ENCODE measurements around the gene PLCL1.

Gene PLCL1

DNA sequence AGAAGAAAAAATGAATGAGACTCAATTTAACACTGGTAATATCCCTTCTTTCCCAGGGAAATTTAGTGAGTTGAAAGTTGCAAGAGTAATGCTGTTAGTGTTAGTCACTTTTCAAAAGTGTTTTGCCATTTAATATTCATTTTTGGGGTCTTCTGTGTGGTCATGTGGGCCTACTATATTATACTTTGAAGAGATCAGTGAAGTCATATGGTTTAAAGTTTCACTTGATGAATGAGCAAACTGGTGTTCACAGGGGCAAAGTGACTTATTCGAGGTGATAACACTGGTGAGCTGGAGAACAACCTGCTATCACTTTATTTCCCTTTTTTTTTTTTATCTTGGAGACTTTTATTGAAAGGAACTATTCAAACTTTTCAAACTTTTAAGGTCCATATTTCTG lies 196.0 kb downstream of the PLCL1 start:
- DNase-seq (ENCODE audit: low read depth): no peak

DNA sequence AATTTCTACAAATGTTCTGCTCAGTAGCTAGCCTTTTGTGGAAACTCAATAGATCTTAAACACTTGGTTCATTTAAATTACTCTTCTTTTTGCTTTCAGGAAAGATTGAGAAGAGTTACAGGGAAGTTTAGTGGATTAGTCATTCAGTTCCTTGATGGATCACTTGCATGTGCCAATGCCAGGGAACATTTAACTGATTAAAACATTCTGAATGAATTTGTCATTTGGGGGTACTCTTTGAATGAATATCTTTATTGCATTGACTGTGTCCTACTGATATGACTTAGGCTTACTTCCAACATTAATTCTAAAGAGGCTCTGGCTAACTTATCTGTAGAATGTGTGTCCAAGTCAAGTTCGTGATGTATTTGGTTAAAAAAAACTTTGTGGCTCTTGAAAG lies 199.8 kb downstream of the PLCL1 start:
- peak; percentile 7 for DNase-seq (ENCODE audit: low read depth)

DNA sequence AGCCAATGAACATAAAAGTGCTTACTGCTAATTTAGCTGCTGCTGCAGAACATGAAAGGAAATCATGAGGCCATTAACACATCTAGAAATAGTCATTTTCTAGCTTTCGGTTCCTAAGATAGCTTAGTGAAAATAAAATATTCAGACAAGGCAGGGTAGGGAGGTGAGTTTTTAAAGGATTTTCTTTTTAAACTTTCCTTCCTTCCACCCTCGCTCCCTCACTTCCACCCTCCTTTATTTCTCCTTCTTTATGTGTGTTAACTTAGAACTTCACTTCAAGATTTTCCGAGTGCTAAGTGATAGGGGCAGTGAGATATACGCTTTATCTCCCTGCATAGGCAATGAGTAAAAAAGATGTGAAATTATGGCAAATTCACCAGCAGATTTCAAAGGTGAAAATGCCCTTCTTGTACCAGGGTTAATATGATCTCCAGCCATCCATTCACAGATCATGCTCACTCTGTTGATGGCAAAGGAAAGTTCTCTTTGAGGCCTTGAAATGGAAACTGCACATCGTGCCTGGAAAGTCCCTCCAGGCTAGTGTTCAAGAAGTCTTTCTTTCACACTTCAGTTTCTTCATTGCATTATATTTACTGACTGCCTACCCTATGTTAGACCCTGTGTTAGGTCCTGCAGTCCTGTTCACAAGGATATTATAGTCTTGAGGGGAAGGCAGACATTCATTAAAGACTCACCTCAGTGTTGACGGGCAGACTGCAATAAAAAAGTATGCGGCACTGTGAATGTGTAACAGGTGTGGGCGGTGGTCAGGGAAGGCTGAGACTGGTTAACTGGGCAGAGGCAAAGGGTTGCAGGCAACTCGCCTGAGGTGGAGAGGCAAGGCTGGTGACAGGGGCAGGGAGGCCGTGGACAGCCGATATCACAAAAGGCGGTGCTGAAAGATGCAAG lies 200.8 kb downstream of the PLCL1 start:
- DNase-seq (ENCODE audit: low read depth): no peak

DNA sequence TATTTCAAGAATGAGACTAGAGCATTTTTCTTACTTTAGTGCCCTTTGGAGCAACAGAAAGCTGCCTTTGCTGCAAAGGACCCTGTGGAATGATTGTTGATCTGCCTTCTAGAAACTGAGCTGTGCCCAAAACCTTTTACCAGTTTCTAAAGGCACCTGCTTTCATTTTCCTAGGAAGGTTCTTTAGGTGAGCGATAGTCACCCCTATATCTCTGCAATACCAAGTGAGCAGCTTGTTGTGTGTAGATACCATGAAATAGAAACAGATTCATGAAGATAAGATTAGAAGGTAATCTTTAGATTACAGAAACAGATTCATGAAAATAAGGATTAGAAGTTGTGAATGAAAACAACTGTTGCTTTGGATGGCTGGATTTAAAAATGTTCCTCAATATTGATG lies 202.3 kb downstream of the PLCL1 start:
- DNase-seq (ENCODE audit: low read depth): no peak

DNA sequence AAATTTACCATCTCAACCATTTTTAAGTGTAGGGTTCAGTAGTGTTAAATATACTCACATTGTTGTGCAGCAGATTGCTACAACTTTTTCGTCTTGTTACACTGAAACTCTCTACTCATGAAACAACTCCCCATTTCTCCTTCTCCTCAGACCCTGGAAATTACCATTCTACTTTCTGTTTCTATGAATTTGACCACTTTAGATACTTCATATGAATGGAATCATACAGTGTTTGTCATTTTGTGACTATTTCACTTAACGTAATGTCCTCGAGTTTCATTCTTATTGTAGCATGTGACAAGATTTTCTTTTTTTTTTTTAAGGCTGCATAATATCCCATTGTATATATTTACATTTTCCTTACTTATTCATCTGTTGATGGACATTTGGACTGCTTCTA lies 203.8 kb downstream of the PLCL1 start:
- DNase-seq (ENCODE audit: low read depth): no peak

DNA sequence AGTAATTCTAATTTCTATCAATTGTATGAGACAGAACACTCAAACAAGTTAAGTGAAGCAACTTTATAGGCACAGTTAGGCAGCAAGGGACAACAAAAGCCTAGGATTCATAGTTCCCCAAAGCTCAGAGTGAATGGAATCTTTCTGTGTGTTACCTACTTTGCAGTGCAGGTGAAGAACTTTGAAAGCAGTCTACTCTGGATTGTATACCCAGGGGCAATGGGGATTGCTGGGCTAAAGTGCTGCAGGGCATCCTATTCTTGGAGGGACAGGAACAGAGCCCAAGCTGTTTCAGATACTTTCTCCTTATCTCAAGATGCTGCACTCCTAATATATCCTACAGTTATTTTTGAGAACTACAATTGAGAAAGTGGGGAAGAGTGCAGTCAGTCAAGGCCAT lies 207.6 kb downstream of the PLCL1 start:
- no peak for DNase-seq (ENCODE audit: low read depth)

DNA sequence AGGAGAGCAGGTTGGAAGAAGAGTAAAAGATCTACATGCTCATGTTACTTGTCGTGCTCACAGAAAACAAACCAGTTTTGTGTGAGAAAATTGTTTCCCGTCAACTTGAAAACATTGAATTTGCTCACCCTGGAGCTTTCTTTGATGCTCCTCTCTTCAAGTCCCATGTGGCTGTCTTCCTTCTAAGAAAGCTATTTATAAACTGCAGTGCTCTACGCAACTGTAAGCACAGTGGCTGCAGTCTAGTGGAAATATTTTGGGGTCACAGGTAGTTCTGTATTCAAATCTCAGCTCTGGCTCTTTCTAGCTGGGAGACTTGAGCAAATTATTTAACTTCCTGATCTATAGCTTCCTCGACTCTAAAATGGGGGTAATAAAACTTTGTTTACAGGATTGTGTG lies 211.8 kb downstream of the PLCL1 start:
- DNase-seq (ENCODE audit: low read depth): no peak

DNA sequence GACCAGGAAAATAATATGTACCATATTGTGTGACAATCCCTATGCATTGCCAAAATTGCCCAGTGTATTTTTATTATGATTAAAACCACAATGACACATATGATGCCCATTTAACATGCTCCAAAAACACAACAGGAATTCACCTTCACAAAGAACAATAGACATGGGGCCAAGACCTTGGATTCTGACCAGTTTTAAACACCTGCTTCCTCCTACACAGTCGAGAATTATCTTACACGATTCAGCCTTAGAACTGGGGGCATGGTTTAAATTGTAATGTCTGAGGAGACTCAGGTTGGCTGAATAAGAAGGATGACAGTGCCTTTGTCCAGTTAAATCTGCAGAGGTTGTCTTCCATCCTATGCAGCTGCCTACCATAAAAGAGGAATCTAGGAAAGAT lies 212.7 kb downstream of the PLCL1 start:
- no peak for DNase-seq (ENCODE audit: low read depth)

DNA sequence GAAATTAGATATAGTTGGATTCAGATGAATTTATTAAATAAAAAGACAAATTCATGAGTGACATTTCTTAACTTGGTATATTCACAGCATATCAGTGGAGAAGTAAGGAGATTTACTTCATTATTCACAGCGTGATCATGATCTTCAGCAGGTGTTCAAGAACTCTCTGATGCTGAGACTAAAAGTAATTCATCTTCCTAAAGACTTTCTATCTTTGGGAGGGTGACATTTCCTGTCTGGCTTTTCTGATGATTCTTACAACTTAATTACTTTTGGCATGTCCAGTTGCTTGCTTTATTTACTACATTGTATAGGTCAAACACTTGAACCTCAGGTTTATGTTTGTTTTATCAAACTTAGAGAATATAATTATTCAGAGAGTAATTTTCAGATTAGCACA lies 224.6 kb downstream of the PLCL1 start:
- no peak for DNase-seq (ENCODE audit: low read depth)

DNA sequence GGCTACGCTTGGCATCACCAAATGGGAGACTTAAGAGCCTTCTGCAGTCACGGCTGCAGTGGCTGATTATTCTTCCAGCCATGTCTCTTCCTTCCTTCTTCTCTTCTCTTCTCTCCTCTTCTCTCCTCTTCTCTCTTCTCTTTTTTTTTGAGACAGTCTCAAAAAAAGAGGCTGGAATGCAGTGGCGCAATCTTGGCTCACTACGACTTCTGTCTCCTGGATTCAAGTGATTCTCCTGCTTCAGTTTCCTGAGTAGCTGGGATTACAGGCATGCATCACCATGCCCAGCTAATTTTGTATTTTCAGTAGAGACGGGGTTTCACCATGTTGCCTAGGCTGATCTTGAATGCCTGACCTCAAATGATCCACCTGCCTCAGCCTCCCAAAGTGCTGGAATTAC lies 225.2 kb downstream of the PLCL1 start:
- peak; percentile 1 for DNase-seq (ENCODE audit: low read depth)

DNA sequence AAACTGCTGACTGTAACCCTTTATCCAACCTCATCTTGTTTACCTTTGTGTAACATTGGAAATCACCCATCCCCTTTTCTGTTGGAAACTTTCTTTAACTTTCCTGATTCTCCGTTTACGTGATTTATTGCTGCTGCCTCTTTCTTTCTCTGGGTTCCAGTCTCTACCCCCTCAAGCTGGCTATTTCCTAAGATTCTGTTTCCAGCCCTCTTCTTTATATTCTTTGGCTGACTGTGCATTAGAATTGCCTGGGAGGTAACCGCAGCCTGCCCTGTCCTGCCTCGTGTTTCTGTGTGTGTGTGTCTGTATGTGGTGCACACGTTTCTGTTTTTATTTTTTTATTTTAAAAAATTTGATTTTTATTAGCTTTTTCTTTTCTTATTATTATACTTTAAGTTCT lies 229.2 kb downstream of the PLCL1 start:
- no peak for DNase-seq (ENCODE audit: low read depth)

DNA sequence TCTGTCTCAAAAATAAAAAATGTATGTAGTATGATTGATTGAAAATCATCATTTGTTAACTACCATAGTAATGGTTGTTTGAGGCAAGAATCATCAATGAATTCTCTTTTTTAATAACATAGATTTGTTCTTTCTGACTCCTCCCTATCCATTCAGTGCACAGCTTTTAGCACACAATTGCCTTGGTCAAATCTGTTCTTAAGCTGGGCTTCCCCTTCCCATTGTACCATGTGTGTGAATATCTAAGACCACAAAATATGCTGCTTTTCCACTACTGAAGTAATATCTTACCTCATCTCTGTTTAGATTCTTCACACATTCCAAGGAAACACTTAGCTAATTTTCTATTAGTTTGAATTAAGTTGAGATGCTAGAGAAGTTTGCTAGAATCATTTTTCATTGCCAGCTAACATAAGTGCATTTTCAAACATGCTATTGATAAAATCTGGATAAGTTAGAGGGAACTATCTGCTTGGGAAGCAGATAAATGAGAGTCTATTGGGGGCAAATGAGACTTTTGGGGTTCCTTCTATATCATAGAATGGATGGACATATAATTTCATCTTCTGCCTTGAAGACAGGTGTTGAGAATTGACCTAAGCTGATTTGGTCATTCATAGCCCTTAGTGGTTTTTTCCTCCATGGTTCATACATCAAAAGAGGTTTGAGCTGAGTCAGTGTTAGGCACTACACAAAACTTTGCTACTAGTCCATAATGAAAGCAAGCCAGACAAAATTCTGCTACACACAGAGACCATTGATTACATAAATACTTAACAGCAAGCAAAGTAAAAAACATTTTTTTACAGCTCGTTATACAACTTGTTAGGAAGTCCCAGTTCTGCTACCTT lies 231.9 kb downstream of the PLCL1 start:
- DNase-seq (ENCODE audit: low read depth): no peak

DNA sequence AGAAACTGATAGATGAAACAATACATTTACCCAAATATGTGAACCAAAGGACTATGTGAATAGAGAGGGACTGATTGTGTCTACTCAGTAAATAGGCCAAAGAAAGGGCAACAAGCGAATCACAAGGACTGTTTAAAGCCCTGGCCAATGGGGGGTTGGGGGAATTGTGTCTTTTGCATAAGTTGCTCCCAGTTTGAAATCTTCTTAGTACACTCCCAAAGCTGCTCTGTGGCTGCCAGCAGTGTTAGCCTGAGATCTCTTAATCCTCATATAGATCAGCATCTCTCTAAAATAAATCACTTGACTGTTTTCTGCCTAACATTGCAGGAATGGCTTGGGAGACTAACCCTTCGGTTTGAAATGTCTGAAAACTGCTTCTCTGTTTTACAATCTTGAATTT lies 236.4 kb downstream of the PLCL1 start:
- DNase-seq (ENCODE audit: low read depth): no peak

DNA sequence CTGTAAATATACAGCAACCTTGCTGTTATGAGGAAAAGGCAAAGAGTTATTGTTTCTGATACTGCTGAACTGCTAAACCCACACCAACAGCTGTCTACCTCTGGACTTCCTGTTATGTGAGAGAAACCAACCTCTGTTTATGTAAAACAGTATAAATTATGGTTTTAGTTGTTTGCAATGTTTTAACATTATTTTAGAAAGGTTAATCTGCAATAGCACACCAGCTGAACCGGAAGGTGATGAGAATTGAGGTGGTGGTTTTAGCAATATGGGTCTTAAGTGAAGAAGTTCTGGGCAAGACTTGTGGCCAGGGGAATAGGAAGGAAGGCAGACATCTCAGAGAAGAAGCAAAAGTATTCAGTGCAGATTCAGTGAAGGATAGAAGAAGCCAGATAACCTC lies 237.8 kb downstream of the PLCL1 start:
- DNase-seq (ENCODE audit: low read depth): no peak

DNA sequence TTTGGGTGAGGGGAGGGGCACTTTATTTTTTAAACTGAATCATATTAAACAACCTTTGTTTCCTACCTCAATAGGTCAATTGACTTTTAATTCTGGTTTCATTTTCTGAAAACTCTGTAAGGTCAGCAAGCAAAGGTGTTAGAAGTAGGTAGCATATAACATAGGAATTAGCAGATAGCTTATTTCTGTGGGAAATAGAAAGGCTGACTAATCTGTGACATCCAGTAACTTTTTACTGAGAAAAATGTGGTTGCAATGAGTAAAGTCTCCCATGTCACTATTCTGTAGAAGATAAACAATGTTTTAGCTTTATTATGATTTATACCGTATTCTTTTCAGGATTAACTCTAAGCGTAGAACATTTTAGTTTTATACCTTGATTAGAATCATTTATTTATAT lies 240.4 kb downstream of the PLCL1 start:
- DNase-seq (ENCODE audit: low read depth): no peak

DNA sequence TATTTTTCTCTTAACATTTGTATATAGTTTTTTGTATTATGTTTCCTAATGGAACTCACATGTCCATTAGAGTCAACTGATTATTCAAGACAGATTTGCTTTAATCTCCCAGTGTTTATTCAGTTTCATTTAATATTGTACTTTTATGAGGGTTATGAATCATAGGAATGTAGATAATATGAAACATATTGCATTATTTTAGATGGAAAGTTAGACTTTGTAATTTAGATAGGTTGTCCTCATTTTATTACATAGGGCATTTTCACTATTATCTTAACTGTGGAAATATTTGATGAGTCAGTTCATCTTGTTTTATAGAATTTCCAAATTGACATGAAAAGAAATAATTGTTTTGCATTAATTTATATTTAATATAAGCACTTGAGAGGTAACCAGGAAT lies 240.8 kb downstream of the PLCL1 start:
- DNase-seq (ENCODE audit: low read depth): no peak

DNA sequence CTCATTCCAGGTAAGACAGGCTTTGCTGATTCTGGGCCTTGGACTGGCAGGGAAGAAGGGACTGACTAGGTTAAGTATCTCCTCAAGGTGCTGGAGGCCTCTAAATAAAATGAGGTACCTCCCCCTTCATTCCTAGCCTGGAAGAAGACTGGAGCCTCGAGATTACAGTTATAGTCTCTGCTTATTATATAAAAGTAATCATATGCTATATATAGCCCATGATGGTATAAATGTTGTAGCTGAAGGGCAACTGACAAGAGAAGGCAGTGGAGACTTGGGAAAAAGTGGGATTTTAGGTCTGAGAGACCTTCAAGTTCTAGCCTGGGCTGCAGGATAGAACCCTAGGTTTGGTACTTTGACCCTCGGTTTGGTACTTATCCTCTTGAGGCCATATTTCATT lies 248.3 kb downstream of the PLCL1 start:
- DNase-seq (ENCODE audit: low read depth): no peak

DNA sequence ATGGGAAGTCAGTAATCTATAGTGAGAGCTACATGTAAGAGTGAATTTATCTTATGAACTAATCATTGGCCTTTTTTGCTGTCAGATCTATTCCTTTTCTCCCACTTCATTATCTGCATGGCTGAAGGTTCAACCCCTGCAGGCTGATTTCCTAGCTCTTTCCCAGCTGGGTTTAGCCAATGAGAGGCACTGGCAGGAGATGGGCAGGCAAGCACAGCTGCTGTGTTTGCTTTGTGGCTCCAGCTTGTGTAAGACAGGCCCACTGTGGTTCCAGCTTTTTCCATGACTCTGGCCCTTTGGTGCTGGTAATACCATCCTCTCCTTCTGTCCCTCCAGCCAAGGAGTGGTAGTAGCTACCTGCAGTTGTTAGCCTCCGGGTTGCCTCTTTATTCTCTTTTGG lies 248.8 kb downstream of the PLCL1 start:
- DNase-seq (ENCODE audit: low read depth): no peak

DNA sequence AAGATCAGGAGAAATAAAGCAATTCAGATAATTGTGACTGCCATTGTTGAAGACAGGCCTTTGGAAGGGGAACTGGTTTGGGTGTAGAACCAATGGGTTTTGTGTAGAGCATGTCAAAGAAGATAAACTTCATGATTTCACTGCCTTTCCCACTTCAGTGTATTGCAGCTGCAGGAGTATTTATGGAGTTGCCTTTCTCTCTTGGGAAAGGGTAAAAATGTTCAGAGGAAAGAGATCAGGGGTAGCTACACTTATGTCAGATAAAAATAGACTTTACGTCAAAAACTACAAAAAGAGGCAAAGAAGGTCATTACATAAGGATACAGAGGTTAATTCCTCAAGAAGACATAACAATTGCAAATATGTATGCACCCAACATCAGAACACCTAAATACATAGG lies 249.4 kb downstream of the PLCL1 start:
- DNase-seq (ENCODE audit: low read depth): no peak

DNA sequence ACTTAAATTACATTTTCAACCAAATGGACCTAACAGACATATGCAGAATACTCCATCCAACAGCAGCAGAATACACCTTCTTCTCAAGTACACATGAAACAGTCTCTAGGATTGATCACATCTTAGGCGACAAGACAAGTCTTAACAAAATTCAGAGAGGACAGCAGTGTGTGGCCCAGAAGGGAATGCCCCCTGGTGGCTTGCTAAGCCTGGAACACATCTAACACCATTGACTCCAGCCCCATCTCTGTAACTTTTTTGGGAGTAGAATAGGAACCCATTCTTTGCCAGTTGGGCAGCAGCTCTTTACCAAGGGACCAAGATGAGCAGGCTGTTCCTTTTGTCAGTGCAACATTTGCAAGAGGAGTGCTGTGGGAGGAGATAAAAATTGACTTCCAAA lies 249.9 kb downstream of the PLCL1 start:
- peak; percentile 11 for DNase-seq (ENCODE audit: low read depth)

DNA sequence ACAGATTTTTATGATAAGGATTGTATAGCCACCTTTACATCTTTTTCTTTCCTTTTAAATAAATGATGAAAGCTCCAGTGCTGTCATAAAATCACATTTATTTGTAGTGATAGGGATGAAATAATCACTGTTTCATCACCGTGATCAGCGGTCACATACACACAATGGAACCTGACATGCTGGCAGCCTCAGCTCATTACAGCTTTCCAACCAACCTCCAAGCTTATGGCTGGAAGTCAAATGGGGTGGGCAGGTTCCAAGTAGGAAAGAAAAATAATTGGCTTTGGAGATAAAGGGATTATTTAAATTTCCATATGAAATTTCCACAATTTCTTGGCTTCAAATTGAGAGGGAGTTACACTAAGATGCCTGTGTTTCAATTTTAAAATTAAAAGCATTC lies 251.3 kb downstream of the PLCL1 start:
- DNase-seq (ENCODE audit: low read depth): no peak

DNA sequence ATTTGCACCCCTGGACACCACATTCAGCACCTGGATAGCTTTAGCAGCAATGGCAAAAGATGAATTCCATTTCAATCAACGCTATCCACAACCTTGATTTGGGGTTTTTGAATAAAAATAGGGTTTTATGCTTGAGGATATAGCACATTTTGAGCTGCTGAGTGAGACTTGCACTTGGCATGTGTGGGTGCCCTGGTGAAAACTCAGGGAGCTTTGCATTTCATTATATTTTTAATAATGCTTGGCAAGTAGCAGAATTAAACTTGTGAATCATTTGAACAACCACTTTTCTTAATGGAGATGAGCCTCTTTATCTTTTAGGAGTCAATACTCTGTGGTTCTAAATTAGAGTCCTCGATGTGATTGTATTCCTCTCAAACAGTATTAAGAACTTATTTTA lies 252.4 kb downstream of the PLCL1 start:
- no peak for DNase-seq (ENCODE audit: low read depth)

DNA sequence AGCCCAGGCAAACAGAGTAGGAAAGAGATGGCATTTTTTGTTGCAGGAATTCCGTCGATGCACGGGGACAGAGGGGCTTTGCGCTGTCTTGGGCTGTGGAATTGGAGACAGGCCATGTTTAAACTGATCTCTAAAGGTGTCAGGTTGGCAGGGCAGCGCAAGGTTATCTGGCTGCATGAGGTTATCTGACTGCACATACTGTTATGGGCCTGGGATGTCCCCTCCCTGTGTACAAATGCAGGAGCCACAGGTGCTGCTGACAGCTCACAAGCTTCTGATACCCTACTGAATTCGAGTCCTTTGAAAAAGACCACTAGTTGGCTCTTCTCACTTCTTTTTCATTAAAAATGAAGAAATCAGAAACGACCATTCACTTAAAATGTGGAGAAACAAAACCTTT lies 255.4 kb downstream of the PLCL1 start:
- DNase-seq (ENCODE audit: low read depth): no peak

All from amniotic epithelial cell (primary cell).